ENCODE data around the gene RPL29. TPM values are rescaled to one million over a fixed set of nuclear protein-coding genes. Genes with fewer than 3 reads are reported as not detected.

The RPL29 gene
- total and polyA plus RNA-seq, 2 of the 4 experiments (the other 2 are of a cell fraction): 2,081 to 2,126 TPM

- TF ChIP-seq USF2 (IDR thresholded peaks at IDR 0.05; ENCODE audit: low read depth, low read length) (no peak), CEBPB (IDR thresholded peaks at IDR 0.05; ENCODE audit: low read depth, low read length) (no peak), MAFK (IDR thresholded peaks at IDR 0.05; ENCODE audit: low read depth, low read length) (no peak)
Observed at GRCh38 chr3:51969841-51970240, 25.9 kb downstream of the RPL29 start (continued).

- Histone ChIP-seq H4K8ac (ENCODE audit: low read depth in 2 of 2, low read length in 2 of 2) (no peak overlapping the region), H3K14ac (replicated peaks; ENCODE audit: low read depth, low read length) (0 out of 2 replicates have a peak overlapping the region, but pooled peaks have one; percentile 52), H3K4me3 (ENCODE audit: insufficient read depth, low read depth, low read length) (no peak overlapping the region), H2BK15ac (ENCODE audit: low read depth, low read length) (no peak overlapping the region), H3K36me3 (ENCODE audit: control insufficient read depth, insufficient read depth, low read length) (no peaks in the 10 kb centered on the region; the same call in 1 of the 2 replicates), H3K79me1 (ENCODE audit: low read depth in 1 of 2, low read length in 2 of 2) (peaks cover 35 to 61% of the 10 kb centered on the region in 2 experiments), H4K5ac (ENCODE audit: low read depth, low read length) (no peak overlapping the region), H3K23ac (ENCODE audit: low read depth, low read length) (peak overlapping the region; percentile 48; the same call in 1 of the 2 replicates), H2AK5ac (ENCODE audit: low read depth, low read length) (no peak overlapping the region), H2BK120ac (ENCODE audit: low read depth, low read length) (no peak overlapping the region), H3K9me3 (ENCODE audit: control insufficient read depth, insufficient read depth, low read length) (no peaks in the 10 kb centered on the region), H3K4me2 (ENCODE audit: low read depth, low read length) (no peak overlapping the region; the same call in 1 of the 2 replicates), H2BK20ac (ENCODE audit: low read depth, low read length) (no peak overlapping the region), H3K56ac (ENCODE audit: extremely low read depth, insufficient read depth, low read length) (no peak overlapping the region), H3K9ac (ENCODE audit: low read depth, low read length) (no peak overlapping the region), H3K9me1 (ENCODE audit: insufficient read depth, low read length) (peaks cover 21% of the 10 kb centered on the region), H4K20me1 (ENCODE audit: insufficient read depth, low read length) (no peaks in the 10 kb centered on the region; the same call in 1 of the 2 replicates), H2AK9ac (replicated peaks; ENCODE audit: low read depth, low read length, poor library complexity) (no peak overlapping the region), H3K27me3 (ENCODE audit: control insufficient read depth, insufficient read depth, low read length) (no peaks in the 10 kb centered on the region), H3K27ac (ENCODE audit: insufficient read depth, low read length) (no peak overlapping the region), H3K4ac (ENCODE audit: low read depth, low read length) (peak overlapping the region; percentile 63; the same call in 1 of the 2 replicates), H3K4me1 (ENCODE audit: control insufficient read depth, insufficient read depth, low read length) (peaks cover 26% of the 10 kb centered on the region), H2BK5ac (ENCODE audit: low read depth, low read length, poor library complexity, severe bottlenecking) (no peak overlapping the region), H3K18ac (ENCODE audit: low read depth, low read length) (no peak overlapping the region), H2AFZ (replicated peaks; ENCODE audit: low read length, poor library complexity) (peak overlapping the region; percentile 38), H4K91ac (ENCODE audit: insufficient read depth, low read depth, low read length) (no peak overlapping the region)
- ChIA-PET POLR2A (ENCODE audit: unreplicated experiment) (no interaction called here), CTCF (no interaction called here)
- 100% methylated on average over 2 of the region's 6 CpGs; no CpG with 5 or more reads in 1 of the 2 experiments for WGBS, 2 experiments (ENCODE audit: extremely low coverage in 2 of 2, insufficient read length in 1 of 2)
- dilution Hi-C loops (cut with HindIII; ENCODE audit: low sequenced_read_pairs, unreplicated experiment) (no loop called here), intact Hi-C loops (cut with micrococcal nuclease) (no loop called here), in situ Hi-C loops (cut with MboI; ENCODE audit: low sequenced_read_pairs) (loop anchor here (25.0 kb wide), 1 partner anchor 1632 kb away; the partner anchor contains the start of genes RASSF1, TUSC2 and ZMYND10)
- TF ChIP-seq MAFK (IDR thresholded peaks at IDR 0.05; ENCODE audit: low read depth, low read length) (no peak), ELK1 (IDR thresholded peaks at IDR 0.05; ENCODE audit: borderline replicate concordance, low read depth, low read length) (no peak), MXI1 (IDR thresholded peaks at IDR 0.05; ENCODE audit: borderline replicate concordance, low read depth, low read length) (no peak), FOS (IDR thresholded peaks at IDR 0.05; ENCODE audit: low read depth, low read length) (no peak), MAZ (IDR thresholded peaks at IDR 0.05; ENCODE audit: borderline replicate concordance, low read depth, low read length) (no peak), SMC3 (IDR thresholded peaks at IDR 0.05; ENCODE audit: low read depth, low read length) (no peak), RCOR1 (IDR thresholded peaks at IDR 0.05; ENCODE audit: insufficient replicate concordance, low read length) (no peak), POLR2A (IDR thresholded peaks at IDR 0.05; ENCODE audit: low read depth, low read length) (no peak), CTCF (conservative IDR thresholded peaks at IDR 0.05; ENCODE audit: low read depth, low read length) (no peak), RAD21 (IDR thresholded peaks at IDR 0.05; ENCODE audit: low read length) (no peak)
- ATAC-seq (ENCODE audit: low read depth) (no peak), DNase-seq (no peak)
- BruUV-seq (replicated peaks): no TSS peak
Observed at GRCh38 chr3:51968883-51969678, 26.6 kb downstream of the RPL29 start.

All from IMR-90 (cell line).